Liver (tissue), 3 donors: Measurements from ENCODE around the gene CPNE4.

ENCODE experiments used
- FOXA1 ChIP-seq: IDR thresholded peaks from 2 replicates; pipeline ENCODE4 v1.6.1; 2016; ENCODE audit warnings: antibody characterized with exemption
- RAD21 ChIP-seq, 2 donors: IDR thresholded peaks; 2 replicates each; pipeline ENCODE4 v1.6.1; 2016; ENCODE audit warnings: antibody characterized with exemption in 2 of 2, mild to moderate bottlenecking in 2 of 2
- TAF1 ChIP-seq: conservative IDR thresholded peaks from 2 replicates; pipeline ENCODE4 v1.6.1; 2016; ENCODE audit warnings: antibody characterized with exemption, mild to moderate bottlenecking
- TF ChIP-seq, protein P1 (sequence below): fragments of 150-350 bp; IDR thresholded peaks from 2 replicates; pipeline ENCODE4 v1.5.1; 2017; ENCODE audit warnings: improper control_type of control experiment, low read depth, low read length; ENCODE audit not compliant: missing input control
- TF ChIP-seq, protein P2 (sequence below): IDR thresholded peaks from 2 replicates; pipeline ENCODE4 v1.6.1; 2016; ENCODE audit warnings: antibody characterized with exemption, mild to moderate bottlenecking
- donor health status: healthy.
- donor health status: healthy.

DNA sequence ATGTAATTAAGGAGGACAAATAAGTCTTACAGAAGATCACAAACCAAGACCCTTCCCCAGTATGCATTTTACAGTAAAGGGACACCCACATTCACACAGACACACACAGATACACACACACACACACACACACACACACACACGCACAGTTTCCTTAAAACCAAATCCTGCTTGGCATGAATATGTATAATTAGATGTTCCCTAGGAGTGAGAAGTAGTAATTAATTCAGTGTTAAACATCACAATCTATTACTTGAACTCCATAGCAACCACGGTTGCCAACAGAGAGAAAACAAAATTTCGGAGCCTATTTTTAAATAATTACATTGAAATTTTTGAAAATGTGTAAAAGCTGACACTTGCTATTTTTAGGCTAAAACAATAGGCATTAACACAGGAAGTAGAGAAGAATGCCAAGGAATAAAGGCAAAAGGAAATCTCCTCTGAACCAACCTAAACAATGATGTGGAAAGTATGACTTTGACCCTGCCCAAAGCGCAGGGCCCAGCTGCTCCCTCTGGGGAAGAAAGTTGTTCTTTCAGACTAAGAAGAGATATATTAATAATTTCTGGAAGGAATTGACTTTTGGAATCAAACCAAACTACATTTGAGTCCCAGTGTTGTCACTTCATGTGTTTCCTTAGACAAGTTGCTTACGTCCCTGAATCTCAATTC is 215.3 kb downstream of the CPNE4 start:
- TF ChIP-seq, protein P1, sequence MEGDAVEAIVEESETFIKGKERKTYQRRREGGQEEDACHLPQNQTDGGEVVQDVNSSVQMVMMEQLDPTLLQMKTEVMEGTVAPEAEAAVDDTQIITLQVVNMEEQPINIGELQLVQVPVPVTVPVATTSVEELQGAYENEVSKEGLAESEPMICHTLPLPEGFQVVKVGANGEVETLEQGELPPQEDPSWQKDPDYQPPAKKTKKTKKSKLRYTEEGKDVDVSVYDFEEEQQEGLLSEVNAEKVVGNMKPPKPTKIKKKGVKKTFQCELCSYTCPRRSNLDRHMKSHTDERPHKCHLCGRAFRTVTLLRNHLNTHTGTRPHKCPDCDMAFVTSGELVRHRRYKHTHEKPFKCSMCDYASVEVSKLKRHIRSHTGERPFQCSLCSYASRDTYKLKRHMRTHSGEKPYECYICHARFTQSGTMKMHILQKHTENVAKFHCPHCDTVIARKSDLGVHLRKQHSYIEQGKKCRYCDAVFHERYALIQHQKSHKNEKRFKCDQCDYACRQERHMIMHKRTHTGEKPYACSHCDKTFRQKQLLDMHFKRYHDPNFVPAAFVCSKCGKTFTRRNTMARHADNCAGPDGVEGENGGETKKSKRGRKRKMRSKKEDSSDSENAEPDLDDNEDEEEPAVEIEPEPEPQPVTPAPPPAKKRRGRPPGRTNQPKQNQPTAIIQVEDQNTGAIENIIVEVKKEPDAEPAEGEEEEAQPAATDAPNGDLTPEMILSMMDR: no peak
- no peak for TF ChIP-seq TAF1
- TF ChIP-seq, protein P2, sequence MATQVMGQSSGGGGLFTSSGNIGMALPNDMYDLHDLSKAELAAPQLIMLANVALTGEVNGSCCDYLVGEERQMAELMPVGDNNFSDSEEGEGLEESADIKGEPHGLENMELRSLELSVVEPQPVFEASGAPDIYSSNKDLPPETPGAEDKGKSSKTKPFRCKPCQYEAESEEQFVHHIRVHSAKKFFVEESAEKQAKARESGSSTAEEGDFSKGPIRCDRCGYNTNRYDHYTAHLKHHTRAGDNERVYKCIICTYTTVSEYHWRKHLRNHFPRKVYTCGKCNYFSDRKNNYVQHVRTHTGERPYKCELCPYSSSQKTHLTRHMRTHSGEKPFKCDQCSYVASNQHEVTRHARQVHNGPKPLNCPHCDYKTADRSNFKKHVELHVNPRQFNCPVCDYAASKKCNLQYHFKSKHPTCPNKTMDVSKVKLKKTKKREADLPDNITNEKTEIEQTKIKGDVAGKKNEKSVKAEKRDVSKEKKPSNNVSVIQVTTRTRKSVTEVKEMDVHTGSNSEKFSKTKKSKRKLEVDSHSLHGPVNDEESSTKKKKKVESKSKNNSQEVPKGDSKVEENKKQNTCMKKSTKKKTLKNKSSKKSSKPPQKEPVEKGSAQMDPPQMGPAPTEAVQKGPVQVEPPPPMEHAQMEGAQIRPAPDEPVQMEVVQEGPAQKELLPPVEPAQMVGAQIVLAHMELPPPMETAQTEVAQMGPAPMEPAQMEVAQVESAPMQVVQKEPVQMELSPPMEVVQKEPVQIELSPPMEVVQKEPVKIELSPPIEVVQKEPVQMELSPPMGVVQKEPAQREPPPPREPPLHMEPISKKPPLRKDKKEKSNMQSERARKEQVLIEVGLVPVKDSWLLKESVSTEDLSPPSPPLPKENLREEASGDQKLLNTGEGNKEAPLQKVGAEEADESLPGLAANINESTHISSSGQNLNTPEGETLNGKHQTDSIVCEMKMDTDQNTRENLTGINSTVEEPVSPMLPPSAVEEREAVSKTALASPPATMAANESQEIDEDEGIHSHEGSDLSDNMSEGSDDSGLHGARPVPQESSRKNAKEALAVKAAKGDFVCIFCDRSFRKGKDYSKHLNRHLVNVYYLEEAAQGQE: no peak
- TF ChIP-seq RAD21 (IDR thresholded peaks at IDR 0.05): no peak
- TF ChIP-seq FOXA1: no peak
